Measurements from ENCODE around the gene SFSWAP.
A peak's percentile ranks its signal among the peaks of the same experiment; 100 is the strongest.
"Not testable (repeated sequence)": the region's sequence is repeated elsewhere in the genome, so short reads cannot be mapped to it uniquely, and the experiment has no call there.

SFSWAP gene
- long read RNA-seq, partial matches to known transcripts, result 67 of 81 reads
- long read RNA-seq, other reads (novel, unspliced or antisense), result 14 of 81 reads

DNA sequence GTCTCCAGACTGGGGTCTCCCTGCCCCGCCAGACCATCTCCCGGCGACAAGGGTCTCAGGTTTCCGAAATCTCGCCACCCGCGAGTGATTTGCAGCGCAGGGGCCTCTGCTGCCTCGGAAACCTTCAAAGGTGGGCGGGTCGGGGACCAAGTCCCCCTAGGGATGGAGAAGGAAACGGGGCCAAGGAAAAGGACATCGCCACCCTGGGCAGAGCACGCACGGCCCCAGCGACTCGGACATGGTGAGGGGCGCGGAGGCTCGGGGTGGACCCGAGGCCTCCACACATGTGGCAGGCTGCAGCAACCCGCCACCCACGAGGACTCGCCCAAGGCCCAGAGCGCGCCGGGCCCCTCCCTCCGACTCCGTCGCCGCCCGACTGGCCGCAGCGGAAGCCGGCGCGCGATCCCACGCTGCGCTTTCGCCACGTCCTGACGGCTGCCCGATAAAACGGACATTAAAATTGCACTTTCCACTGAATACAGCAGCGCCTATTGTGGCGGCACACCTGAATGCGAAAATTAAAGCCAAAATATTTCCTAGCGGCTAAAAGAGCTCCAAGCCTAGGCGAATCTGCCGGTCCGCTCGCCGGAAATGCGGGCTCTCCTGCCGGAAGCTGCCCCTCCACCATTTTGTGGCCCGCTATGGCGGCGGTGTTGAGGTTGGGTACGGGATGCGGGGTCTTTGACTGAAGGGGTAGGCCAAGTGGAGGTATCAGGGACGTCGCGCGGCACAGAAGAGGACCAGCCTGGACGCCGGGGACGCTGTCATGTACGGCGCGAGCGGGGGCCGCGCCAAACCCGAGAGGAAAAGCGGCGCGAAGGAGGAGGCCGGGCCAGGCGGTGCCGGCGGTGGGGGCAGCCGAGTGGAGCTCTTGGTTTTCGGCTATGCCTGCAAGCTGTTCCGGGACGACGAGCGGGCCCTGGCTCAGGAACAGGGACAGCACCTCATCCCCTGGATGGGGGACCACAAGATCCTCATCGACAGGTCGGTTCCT, at the start of gene SFSWAP:
TSS of gene SFSWAP (plus strand) at position 627 of the 994 bp plus-strand sequence. CDS start at position 767, 140 bp downstream.
- TF ChIP-seq GABPA (IDR thresholded peaks at IDR 0.05; ENCODE audit: low read depth) (peak; percentile 100), POLR2AphosphoS5 (IDR thresholded peaks at IDR 0.05; ENCODE audit: low read depth) (peak; percentile 53; the same call in 1 of the 2 replicates), SPI1 (IDR thresholded peaks at IDR 0.05; ENCODE audit: borderline replicate concordance, low read depth) (no peak)
- TF ChIP-seq, protein P1, sequence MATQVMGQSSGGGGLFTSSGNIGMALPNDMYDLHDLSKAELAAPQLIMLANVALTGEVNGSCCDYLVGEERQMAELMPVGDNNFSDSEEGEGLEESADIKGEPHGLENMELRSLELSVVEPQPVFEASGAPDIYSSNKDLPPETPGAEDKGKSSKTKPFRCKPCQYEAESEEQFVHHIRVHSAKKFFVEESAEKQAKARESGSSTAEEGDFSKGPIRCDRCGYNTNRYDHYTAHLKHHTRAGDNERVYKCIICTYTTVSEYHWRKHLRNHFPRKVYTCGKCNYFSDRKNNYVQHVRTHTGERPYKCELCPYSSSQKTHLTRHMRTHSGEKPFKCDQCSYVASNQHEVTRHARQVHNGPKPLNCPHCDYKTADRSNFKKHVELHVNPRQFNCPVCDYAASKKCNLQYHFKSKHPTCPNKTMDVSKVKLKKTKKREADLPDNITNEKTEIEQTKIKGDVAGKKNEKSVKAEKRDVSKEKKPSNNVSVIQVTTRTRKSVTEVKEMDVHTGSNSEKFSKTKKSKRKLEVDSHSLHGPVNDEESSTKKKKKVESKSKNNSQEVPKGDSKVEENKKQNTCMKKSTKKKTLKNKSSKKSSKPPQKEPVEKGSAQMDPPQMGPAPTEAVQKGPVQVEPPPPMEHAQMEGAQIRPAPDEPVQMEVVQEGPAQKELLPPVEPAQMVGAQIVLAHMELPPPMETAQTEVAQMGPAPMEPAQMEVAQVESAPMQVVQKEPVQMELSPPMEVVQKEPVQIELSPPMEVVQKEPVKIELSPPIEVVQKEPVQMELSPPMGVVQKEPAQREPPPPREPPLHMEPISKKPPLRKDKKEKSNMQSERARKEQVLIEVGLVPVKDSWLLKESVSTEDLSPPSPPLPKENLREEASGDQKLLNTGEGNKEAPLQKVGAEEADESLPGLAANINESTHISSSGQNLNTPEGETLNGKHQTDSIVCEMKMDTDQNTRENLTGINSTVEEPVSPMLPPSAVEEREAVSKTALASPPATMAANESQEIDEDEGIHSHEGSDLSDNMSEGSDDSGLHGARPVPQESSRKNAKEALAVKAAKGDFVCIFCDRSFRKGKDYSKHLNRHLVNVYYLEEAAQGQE (IDR thresholded peaks at IDR 0.05; ENCODE audit: insufficient replicate concordance, low read depth), result peak; percentile 64
- TF ChIP-seq, protein P2, sequence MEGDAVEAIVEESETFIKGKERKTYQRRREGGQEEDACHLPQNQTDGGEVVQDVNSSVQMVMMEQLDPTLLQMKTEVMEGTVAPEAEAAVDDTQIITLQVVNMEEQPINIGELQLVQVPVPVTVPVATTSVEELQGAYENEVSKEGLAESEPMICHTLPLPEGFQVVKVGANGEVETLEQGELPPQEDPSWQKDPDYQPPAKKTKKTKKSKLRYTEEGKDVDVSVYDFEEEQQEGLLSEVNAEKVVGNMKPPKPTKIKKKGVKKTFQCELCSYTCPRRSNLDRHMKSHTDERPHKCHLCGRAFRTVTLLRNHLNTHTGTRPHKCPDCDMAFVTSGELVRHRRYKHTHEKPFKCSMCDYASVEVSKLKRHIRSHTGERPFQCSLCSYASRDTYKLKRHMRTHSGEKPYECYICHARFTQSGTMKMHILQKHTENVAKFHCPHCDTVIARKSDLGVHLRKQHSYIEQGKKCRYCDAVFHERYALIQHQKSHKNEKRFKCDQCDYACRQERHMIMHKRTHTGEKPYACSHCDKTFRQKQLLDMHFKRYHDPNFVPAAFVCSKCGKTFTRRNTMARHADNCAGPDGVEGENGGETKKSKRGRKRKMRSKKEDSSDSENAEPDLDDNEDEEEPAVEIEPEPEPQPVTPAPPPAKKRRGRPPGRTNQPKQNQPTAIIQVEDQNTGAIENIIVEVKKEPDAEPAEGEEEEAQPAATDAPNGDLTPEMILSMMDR (IDR thresholded peaks at IDR 0.05; ENCODE audit: insufficient read depth, low read length), result no peak
- Histone ChIP-seq H3K4me3 (replicated peaks; ENCODE audit: insufficient read depth, low read length) (peak within 1 kb of the TSS; percentile 99), H3K27ac (replicated peaks) (peak within 1 kb of the TSS; percentile 99), H3K27me3 (ENCODE audit: insufficient read depth, poor library complexity, severe bottlenecking) (no peaks in the 10 kb centered on the region)
- DNase-seq (ENCODE audit: low read depth in 1 of 2, low spot score in 1 of 2), result peak; percentile 38 to 70

DNA sequence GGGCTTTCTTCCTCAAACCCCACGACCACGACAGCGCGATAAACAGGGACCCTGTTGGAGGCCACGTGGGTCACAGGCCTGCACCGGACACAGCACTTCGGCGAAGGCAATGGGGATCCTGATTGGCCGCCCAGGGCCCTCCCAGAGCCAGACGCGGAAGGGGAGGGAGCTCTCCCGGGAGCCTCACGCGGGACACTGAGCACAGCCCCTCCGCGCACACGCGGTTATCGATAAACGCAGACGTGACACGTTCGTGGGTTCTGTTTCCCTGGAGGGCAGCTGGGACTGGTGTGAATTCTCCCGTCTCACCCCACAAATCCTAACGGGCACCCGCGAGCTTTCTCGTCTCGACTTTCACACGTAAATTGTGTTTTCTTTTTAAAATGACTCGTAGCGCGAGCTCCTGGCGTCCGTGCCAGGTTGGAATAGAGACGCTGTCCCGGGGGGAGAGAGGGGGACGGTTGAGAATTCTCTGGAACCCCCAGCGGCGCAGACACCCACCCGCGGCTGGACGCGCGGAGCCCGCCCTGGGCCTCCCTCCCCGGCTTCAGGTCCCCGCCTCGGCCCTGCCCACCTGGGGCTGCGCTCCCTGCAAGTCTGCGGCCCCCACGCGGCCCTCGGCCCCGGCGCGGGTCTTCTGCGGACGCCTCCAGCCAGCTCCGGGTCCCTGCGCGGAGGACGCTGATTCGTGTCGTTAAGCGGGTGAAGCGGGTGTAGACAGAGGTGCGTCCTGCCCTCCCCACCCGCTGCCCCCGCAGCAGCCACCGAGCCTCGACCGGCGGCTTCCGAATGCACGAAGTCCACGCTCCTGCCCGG, 49.5 kb upstream of the SFSWAP start:
- H3K27me3 ChIP-seq (ENCODE audit: insufficient read depth, poor library complexity, severe bottlenecking); DNase-seq (ENCODE audit: low read depth in 1 of 2, low spot score in 1 of 2); H3K27ac ChIP-seq (replicated peaks); H3K4me3 ChIP-seq (replicated peaks; ENCODE audit: insufficient read depth, low read length): not testable (repeated sequence)

DNA sequence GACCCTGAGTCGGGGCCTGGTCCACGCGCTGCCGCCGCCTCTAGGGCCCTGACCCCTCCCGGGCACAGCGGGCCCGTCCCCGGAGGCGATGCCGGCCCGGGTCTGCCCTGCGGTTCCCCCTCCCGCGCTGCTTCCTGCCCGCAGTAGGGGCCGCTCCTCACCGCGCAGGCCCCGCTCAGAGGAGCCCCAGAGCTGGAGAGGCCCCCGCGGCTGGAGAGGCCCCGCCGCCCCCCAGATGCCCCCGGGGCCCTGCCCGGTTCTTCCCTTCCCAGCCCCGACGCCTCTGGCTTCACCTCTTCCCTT, 49.0 kb upstream of the SFSWAP start:
- not testable (repeated sequence) for H3K4me3 ChIP-seq (replicated peaks; ENCODE audit: insufficient read depth, low read length); H3K27me3 ChIP-seq (ENCODE audit: insufficient read depth, poor library complexity, severe bottlenecking); DNase-seq (ENCODE audit: low read depth in 1 of 2, low spot score in 1 of 2); H3K27ac ChIP-seq (replicated peaks)

DNA sequence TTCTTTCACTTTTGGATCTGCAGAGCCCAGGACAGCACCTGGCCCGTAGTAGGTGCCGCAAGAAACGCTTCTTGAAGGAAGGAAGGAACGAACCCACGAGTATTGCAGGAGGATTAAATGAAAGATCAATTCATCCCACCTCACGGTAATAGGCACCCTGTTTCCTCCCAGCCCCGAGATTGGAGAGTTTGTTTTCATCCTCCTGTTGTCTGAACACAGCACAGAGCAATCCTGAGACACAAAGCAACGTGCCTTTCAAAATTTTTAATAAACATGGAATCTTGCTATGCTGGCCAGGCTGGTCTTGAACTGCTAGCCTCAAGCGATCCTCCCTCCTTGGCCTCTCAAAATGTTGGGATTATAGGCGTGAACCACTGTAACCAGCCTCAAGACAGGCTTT, 48.5 kb upstream of the SFSWAP start:
- not testable (repeated sequence) for DNase-seq (ENCODE audit: low read depth in 1 of 2, low spot score in 1 of 2); H3K27me3 ChIP-seq (ENCODE audit: insufficient read depth, poor library complexity, severe bottlenecking); H3K27ac ChIP-seq (replicated peaks); H3K4me3 ChIP-seq (replicated peaks; ENCODE audit: insufficient read depth, low read length)

DNA sequence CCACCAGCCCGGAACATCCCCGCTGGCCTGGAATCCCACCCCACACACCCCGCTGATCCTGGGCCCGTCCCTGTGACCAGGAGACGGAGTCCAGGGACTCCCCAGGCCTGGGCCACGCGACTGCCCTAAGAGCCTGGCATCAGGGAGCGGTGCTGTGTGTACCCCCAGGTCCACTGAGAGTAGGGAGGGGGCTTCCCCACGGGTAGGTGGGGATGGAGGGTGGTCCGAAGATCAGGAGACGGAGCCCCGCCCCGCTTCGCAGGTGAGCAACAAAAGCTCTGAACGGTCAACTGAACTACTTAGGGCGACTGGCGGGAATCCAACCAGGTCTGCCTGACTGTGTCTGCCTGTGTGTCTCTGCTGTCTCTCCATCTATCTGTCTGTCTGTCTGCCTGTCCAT, 45.2 kb upstream of the SFSWAP start:
- not testable (repeated sequence) for DNase-seq (ENCODE audit: low read depth in 1 of 2, low spot score in 1 of 2); H3K27ac ChIP-seq (replicated peaks); H3K27me3 ChIP-seq (ENCODE audit: insufficient read depth, poor library complexity, severe bottlenecking); H3K4me3 ChIP-seq (replicated peaks; ENCODE audit: insufficient read depth, low read length)

DNA sequence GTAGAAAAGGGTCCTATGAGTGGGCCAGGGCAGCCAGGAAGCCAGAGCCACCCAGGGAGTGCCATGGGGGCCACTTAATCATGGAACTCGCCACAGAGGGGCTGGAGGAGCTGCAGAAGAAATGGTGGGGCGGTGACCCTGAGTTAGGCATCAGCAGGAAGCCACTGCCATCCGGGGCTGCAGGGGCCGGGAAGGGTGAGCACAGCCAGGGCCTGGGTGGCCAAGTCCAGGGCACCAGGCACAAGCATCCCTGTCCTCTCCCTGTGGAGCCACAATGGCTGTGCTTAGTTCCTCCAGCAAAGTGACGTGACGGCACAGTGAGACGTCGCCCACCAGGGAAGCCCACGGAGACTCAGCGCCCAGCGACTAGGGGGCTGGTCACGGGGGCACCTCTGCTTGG, 44.4 kb upstream of the SFSWAP start:
- DNase-seq (ENCODE audit: low read depth in 1 of 2, low spot score in 1 of 2); H3K27me3 ChIP-seq (ENCODE audit: insufficient read depth, poor library complexity, severe bottlenecking); H3K27ac ChIP-seq (replicated peaks); H3K4me3 ChIP-seq (replicated peaks; ENCODE audit: insufficient read depth, low read length): not testable (repeated sequence)

DNA sequence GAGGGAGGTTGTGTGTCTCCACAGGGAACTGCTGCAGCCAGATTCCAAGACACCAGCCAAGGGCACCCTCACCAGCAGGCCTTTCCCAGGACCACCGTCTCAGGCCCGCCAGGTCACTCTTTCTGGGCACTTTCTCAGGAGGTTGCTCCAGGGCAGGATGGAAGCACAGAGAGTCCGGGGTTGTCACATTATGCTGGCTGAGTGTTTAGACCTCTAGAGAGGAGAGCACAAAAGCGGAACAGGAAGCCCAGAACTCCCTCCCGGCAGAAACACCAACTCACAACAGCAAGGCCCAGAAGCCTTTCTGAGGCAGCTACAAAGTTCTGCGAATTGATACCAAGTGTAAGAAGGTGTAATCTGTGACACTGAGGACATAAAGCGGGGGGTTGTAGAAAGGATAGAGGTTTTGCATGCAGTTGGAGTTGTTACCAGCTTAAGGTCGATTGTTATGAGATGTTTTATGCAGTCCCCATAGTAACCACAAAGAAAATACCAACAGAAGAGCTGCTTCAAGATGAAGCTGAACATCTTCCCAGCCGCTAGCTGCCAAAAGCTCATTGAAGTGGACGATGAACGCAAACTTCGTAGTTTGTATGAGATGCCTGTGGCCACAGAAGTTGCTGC, 43.8 kb upstream of the SFSWAP start:
- TF ChIP-seq GABPA (IDR thresholded peaks at IDR 0.05; ENCODE audit: low read depth) (peak; percentile 49), SPI1 (IDR thresholded peaks at IDR 0.05; ENCODE audit: borderline replicate concordance, low read depth) (peak; percentile 74; the same call in 1 of the 2 replicates)
- H3K27me3 ChIP-seq (ENCODE audit: insufficient read depth, poor library complexity, severe bottlenecking), result not testable (repeated sequence)
- peak; percentile 22 to 62 for DNase-seq (ENCODE audit: low read depth in 1 of 2, low spot score in 1 of 2)

More for the DNA sequence above, 43.8 kb upstream of the SFSWAP start:
- peak overlapping the region; percentile 66 for H3K27ac ChIP-seq (replicated peaks)
- H3K4me3 ChIP-seq (replicated peaks; ENCODE audit: insufficient read depth, low read length), result not testable (repeated sequence)

All from HL-60 (cell line).